Measurements from ENCODE around the gene HDGFL2. TPM values are rescaled to one million over a fixed set of nuclear protein-coding genes. Genes with fewer than 3 reads are reported as not detected.

The HDGFL2 gene
- total and polyA plus RNA-seq, 2 donors from 2014 or later: 37.8 to 38.8 TPM

GRCh38 chr19:4529924-4530522, 57.9 kb downstream of the HDGFL2 start:
- no peak overlapping the region for H3K9ac ChIP-seq (ENCODE audit: low read length in 3 of 3)

GRCh38 chr19:4531562-4532165, 59.6 kb downstream of the HDGFL2 start:
- intact Hi-C loops (cut with DNase I): no loop called here
- Histone ChIP-seq H3K4me1 (ENCODE audit: control insufficient read depth in 2 of 3, insufficient read depth in 2 of 3, low read depth in 1 of 3, low read length in 3 of 3) (no peaks in the 10 kb centered on the region), H3K36me3 (ENCODE audit: control insufficient read depth in 2 of 3, insufficient read depth in 3 of 3, low read length in 3 of 3) (no peaks in the 10 kb centered on the region), H3K9me3 (ENCODE audit: control insufficient read depth in 2 of 3, insufficient read depth in 1 of 3, low read length in 3 of 3) (no peaks in the 10 kb centered on the region), H3K4me3 (ENCODE audit: low read length in 3 of 3) (no peak overlapping the region), H3K27ac (ENCODE audit: low read depth in 2 of 2, low read length in 2 of 2) (no peak overlapping the region), H3K9ac (ENCODE audit: low read length in 3 of 3) (no peak overlapping the region), H3K27me3 (ENCODE audit: control insufficient read depth, insufficient read depth, low read length) (no peaks in the 10 kb centered on the region)
- FAIRE-seq (no peak), DNase-seq (no peak)
- no peak for TF ChIP-seq CTCF (IDR thresholded peaks at IDR 0.05; ENCODE audit: borderline replicate concordance, extremely low read depth, insufficient read depth)

More at GRCh38 chr19:4529924-4530522, 57.9 kb downstream of the HDGFL2 start:
- no peak overlapping the region for H3K27ac ChIP-seq (ENCODE audit: low read depth in 2 of 2, low read length in 2 of 2)
- FAIRE-seq: no peak
- no peak for TF ChIP-seq CTCF (IDR thresholded peaks at IDR 0.05; ENCODE audit: borderline replicate concordance, extremely low read depth, insufficient read depth)
- intact Hi-C loops (cut with DNase I): no loop called here
- H3K9me3 ChIP-seq (ENCODE audit: control insufficient read depth in 2 of 3, insufficient read depth in 1 of 3, low read length in 3 of 3): no peaks in the 10 kb centered on the region
- no peak overlapping the region for H3K4me3 ChIP-seq (ENCODE audit: low read length in 3 of 3)
- no peaks in the 10 kb centered on the region for H3K27me3 ChIP-seq (ENCODE audit: control insufficient read depth, insufficient read depth, low read length)
- DNase-seq: no peak
- no peaks in the 10 kb centered on the region for H3K4me1 ChIP-seq (ENCODE audit: control insufficient read depth in 2 of 3, insufficient read depth in 2 of 3, low read depth in 1 of 3, low read length in 3 of 3)
- H3K36me3 ChIP-seq (ENCODE audit: control insufficient read depth in 2 of 3, insufficient read depth in 3 of 3, low read length in 3 of 3): no peaks in the 10 kb centered on the region

- DNase-seq (no peak), FAIRE-seq (no peak)
- H3K9ac ChIP-seq (ENCODE audit: low read length in 3 of 3): no peak overlapping the region
- H3K4me3 ChIP-seq (ENCODE audit: low read length in 3 of 3): no peak overlapping the region
- no peaks in the 10 kb centered on the region for H3K27me3 ChIP-seq (ENCODE audit: control insufficient read depth, insufficient read depth, low read length)
- H3K9me3 ChIP-seq (ENCODE audit: control insufficient read depth in 2 of 3, insufficient read depth in 1 of 3, low read length in 3 of 3): no peaks in the 10 kb centered on the region
- intact Hi-C loops (cut with DNase I): no loop called here
- H3K27ac ChIP-seq (ENCODE audit: low read depth in 2 of 2, low read length in 2 of 2): no peak overlapping the region
- H3K36me3 ChIP-seq (ENCODE audit: control insufficient read depth in 2 of 3, insufficient read depth in 3 of 3, low read length in 3 of 3): no peaks in the 10 kb centered on the region
- TF ChIP-seq CTCF (IDR thresholded peaks at IDR 0.05; ENCODE audit: borderline replicate concordance, extremely low read depth, insufficient read depth): no peak
- H3K4me1 ChIP-seq (ENCODE audit: control insufficient read depth in 2 of 3, insufficient read depth in 2 of 3, low read depth in 1 of 3, low read length in 3 of 3): no peaks in the 10 kb centered on the region
These were observed 61.2 kb downstream of the HDGFL2 start for GRCh38 chr19:4533334-4533733.
